Measurements from ENCODE around the gene GSG1L2.

DNA sequence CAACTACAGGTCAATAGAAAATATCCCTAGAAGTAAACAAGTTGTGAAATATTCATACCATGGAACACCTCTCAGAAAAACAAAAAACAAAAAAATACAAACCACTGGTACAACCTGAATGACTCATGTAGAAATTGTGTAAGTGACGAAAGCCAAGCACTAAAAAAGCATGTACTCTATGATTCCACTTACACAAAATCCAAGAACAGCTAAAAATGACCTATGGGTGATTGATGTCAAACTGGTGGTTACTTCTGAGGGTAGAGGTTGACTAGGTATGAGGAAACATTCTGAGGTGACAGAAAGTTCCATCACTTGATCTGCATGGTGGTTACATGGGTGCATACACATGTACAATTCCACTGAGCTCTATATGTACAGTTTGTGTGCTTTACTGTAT lies 61.6 kb downstream of the GSG1L2 start:
- TF ChIP-seq, protein P1, sequence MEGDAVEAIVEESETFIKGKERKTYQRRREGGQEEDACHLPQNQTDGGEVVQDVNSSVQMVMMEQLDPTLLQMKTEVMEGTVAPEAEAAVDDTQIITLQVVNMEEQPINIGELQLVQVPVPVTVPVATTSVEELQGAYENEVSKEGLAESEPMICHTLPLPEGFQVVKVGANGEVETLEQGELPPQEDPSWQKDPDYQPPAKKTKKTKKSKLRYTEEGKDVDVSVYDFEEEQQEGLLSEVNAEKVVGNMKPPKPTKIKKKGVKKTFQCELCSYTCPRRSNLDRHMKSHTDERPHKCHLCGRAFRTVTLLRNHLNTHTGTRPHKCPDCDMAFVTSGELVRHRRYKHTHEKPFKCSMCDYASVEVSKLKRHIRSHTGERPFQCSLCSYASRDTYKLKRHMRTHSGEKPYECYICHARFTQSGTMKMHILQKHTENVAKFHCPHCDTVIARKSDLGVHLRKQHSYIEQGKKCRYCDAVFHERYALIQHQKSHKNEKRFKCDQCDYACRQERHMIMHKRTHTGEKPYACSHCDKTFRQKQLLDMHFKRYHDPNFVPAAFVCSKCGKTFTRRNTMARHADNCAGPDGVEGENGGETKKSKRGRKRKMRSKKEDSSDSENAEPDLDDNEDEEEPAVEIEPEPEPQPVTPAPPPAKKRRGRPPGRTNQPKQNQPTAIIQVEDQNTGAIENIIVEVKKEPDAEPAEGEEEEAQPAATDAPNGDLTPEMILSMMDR (IDR thresholded peaks at IDR 0.05): no peak
- no peak for TF ChIP-seq EZH2 (IDR thresholded peaks at IDR 0.05; ENCODE audit: borderline replicate concordance, insufficient read depth, low read depth, low read length, poor library complexity, severe bottlenecking)
